ENCODE data around the gene PRKCB.

GRCh38 chr16:24151482-24151939 is 315.7 kb downstream of the PRKCB start:
- TF ChIP-seq CTCF (IDR thresholded peaks at IDR 0.05) (no peak), POLR2A (IDR thresholded peaks at IDR 0.05) (no peak), EP300 (IDR thresholded peaks at IDR 0.05) (no peak)

Data from gastroesophageal sphincter (tissue), 3 donors.